ENCODE data around the gene GSTK1. TPM values are rescaled to one million over a fixed set of nuclear protein-coding genes. Genes with fewer than 3 reads are reported as not detected.

Gene GSTK1
- total RNA-seq, 4 donors from 2014 or later: 147 to 319 (median 220) TPM

DNA sequence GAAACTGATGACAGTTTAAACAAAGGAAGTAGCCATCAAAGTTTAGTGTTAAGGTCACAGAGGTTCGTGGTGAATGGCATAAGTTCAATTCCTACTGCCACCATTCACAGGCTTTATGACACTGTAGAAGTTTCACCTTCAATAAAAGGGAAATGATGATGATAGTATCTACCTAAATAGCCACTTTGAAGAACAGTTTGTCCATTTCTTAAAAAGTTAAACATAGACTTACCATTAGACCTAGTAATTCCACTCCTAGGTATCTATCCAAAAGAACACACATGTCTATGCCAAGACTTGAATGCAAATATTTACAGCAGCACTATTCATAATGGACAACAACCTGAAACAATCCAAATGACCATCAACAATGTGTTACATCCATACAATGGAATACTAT is 18.9 kb upstream of the GSTK1 start:
- whole genome bisulfite sequencing, 2 donors: 61 to 87% methylated on average over 1 of the region's 1 CpG
- DNase-seq: no peak
- no peak for TF ChIP-seq POLR2A (IDR thresholded peaks at IDR 0.05)
- TF ChIP-seq, protein P1, sequence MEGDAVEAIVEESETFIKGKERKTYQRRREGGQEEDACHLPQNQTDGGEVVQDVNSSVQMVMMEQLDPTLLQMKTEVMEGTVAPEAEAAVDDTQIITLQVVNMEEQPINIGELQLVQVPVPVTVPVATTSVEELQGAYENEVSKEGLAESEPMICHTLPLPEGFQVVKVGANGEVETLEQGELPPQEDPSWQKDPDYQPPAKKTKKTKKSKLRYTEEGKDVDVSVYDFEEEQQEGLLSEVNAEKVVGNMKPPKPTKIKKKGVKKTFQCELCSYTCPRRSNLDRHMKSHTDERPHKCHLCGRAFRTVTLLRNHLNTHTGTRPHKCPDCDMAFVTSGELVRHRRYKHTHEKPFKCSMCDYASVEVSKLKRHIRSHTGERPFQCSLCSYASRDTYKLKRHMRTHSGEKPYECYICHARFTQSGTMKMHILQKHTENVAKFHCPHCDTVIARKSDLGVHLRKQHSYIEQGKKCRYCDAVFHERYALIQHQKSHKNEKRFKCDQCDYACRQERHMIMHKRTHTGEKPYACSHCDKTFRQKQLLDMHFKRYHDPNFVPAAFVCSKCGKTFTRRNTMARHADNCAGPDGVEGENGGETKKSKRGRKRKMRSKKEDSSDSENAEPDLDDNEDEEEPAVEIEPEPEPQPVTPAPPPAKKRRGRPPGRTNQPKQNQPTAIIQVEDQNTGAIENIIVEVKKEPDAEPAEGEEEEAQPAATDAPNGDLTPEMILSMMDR (IDR thresholded peaks at IDR 0.05): no peak

DNA sequence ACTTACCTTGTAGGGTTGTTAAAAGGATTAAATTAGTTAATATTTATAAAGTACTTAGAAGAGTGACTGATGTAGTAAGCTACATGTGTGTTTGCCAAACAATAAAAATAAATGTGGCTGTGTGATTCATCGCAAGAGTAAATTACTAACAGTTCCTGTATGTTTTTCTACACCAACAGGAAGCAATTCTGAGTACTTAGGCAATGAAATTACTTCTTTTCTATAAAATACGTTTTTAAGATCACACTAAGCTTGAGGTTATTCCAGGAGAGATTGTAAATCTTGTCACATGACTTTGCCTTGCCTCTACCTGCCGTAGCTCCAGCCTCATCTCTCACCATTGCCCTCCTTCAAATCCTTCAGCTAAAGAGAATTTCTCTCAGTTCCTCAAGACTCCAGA is 18.1 kb upstream of the GSTK1 start:
- intact Hi-C loops (cut with DNase I): no loop called here
- no peak overlapping the region for H3K4me3 ChIP-seq (replicated peaks in 1 of 3)
- H3K27ac ChIP-seq: no peak overlapping the region
- H3K36me3 ChIP-seq: no peaks in the 10 kb centered on the region
- H3K4me1 ChIP-seq: peaks cover 0 to 3% of the 10 kb centered on the region in 2 donors
- 63 to 74% methylated on average over 3 of the region's 3 CpGs for WGBS, 2 donors
- TF ChIP-seq, protein P1 (IDR thresholded peaks at IDR 0.05): no peak
- TF ChIP-seq POLR2A (IDR thresholded peaks at IDR 0.05): no peak
- DNase-seq: no peak
- no peaks in the 10 kb centered on the region for H3K9me3 ChIP-seq
- H3K27me3 ChIP-seq: no peaks in the 10 kb centered on the region

More for the DNA sequence above, 18.9 kb upstream of the GSTK1 start:
- intact Hi-C loops (cut with DNase I): loop anchor here (5.0 kb wide), 3 partner anchors 48 to 173 kb away; no protein-coding TSS in a partner anchor
- Histone ChIP-seq H3K27me3 (no peaks in the 10 kb centered on the region), H3K4me1 (peaks cover 0 to 3% of the 10 kb centered on the region in 2 donors), H3K9me3 (no peaks in the 10 kb centered on the region), H3K27ac (no peak overlapping the region), H3K4me3 (replicated peaks in 1 of 3) (no peak overlapping the region), H3K36me3 (no peaks in the 10 kb centered on the region)

DNA sequence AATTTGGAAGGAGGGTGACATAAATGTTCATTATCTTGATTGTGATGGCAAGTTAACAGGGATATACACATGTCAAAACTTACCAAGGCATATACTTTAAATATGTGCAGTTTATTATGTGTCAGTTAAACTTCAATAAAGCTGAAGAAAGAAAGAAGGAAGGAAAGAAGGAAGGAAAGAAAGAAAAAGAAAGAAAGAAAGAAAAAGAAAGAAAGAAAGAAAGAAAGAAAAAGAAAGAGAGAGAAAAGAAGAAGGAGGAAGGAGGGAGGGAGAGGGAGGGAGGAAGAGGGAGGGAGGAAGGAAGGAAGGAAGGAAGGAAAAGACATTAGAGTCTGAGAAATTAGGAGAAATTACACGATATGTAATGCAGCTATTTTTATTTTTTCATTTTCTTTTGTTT is 15.9 kb upstream of the GSTK1 start:
- intact Hi-C loops (cut with DNase I): no loop called here

DNA sequence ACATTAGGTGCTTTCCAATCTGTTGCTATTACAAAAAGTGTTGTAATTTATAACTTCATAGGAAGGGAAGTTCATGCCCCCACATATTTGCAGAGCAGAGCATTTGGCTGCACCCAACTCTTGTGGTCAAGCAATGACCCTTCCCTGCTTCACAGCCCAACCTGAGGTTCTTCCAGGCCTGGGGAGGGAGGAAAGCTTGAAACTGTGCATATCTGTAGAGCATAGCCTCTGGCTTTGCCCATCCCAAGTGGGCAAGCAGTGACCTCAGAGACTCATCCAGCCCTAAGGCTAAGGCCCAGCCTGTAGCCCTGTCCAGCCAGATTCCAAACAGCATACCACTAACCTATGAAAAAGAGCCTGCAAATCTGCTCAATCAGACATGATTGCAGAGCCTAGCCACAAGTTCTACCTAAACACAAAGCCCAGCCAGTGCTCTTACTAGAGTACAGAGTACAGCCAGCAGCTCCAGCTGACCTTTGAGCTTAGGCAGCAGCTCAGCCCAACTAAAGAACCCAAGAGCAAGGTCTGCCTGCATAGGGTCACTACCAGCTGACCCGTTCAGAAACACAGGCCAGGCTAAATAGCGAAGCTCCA is 14.4 kb upstream of the GSTK1 start:
- intact Hi-C loops (cut with DNase I): no loop called here
- Histone ChIP-seq H3K27ac (no peak overlapping the region), H3K4me1 (no peaks in the 10 kb centered on the region), H3K27me3 (no peaks in the 10 kb centered on the region), H3K36me3 (no peaks in the 10 kb centered on the region), H3K9me3 (no peaks in the 10 kb centered on the region), H3K4me3 (replicated peaks in 1 of 3) (no peak overlapping the region)
- TF ChIP-seq, protein P1 (IDR thresholded peaks at IDR 0.05): no peak
- no peak for TF ChIP-seq POLR2A (IDR thresholded peaks at IDR 0.05)
- no peak for DNase-seq
- 82 to 100% methylated on average over 2 of the region's 2 CpGs for WGBS, 2 donors

More for the DNA sequence above, 15.9 kb upstream of the GSTK1 start:
- DNase-seq: no peak
- Histone ChIP-seq H3K4me3 (replicated peaks in 1 of 3) (no peak overlapping the region), H3K27ac (no peak overlapping the region), H3K4me1 (no peaks in the 10 kb centered on the region), H3K27me3 (no peaks in the 10 kb centered on the region), H3K9me3 (no peaks in the 10 kb centered on the region), H3K36me3 (no peaks in the 10 kb centered on the region)
- TF ChIP-seq POLR2A (IDR thresholded peaks at IDR 0.05): no peak
- TF ChIP-seq, protein P1 (IDR thresholded peaks at IDR 0.05): no peak
- 68 to 71% methylated on average over 1 of the region's 1 CpG for WGBS, 2 donors

DNA sequence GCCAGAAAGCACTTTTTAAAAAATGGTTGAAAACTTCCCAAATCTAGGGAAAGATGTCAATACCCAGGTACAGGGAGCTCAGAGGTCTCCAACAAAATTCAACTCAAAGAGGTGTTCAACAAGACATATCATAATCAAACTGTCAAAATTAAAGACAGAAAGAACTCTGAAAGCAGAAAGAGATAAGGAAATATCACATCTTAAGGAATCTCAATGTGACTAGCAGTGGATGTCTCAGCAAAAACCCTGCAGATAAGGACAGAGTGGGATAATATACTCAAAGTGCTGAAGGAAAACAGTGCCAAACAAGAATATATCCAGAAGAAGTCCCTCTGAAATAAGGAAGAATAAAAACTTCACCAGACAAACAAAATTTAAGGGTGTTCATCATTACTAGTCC is 13.0 kb upstream of the GSTK1 start:
- Histone ChIP-seq H3K9me3 (no peaks in the 10 kb centered on the region), H3K27me3 (no peaks in the 10 kb centered on the region), H3K4me3 (replicated peaks in 1 of 3) (no peak overlapping the region), H3K36me3 (no peaks in the 10 kb centered on the region), H3K27ac (no peak overlapping the region), H3K4me1 (no peaks in the 10 kb centered on the region)
- TF ChIP-seq POLR2A (IDR thresholded peaks at IDR 0.05): no peak
- TF ChIP-seq, protein P1 (IDR thresholded peaks at IDR 0.05): no peak
- intact Hi-C loops (cut with DNase I): no loop called here
- DNase-seq: no peak

All from thyroid gland (tissue), 4 donors.